H9 (cell line): ENCODE measurements around the gene LCMT2. TPM values are rescaled to one million over a fixed set of nuclear protein-coding genes. Genes with fewer than 3 reads are reported as not detected.

ENCODE experiments used
- DNase-seq: peaks from one replicate; pipeline ENCODE4 v3.0.0-alpha.2; 2017
- H2AFZ ChIP-seq: one replicate; pipeline ENCODE4 v1.6.1; 2013; ENCODE audit warnings: mild to moderate bottlenecking, low read length, control low read depth, moderate library complexity
- H2AK5ac ChIP-seq: 2 replicates; pipeline ENCODE4 v1.6.1; 2013; ENCODE audit warnings: low read length, control low read depth, mixed read lengths; ENCODE audit not compliant: insufficient read length
- H2BK120ac ChIP-seq: one replicate; pipeline ENCODE4 v1.6.1; 2013; ENCODE audit warnings: low read depth, mild to moderate bottlenecking, low read length, control low read depth, inconsistent platforms; ENCODE audit not compliant: poor library complexity, severe bottlenecking
- H2BK12ac ChIP-seq: 2 replicates; pipeline ENCODE4 v1.6.1; 2013; ENCODE audit warnings: low read length, control low read depth, mixed read lengths, low read depth; ENCODE audit not compliant: insufficient read length
- H2BK15ac ChIP-seq: 2 replicates; pipeline ENCODE4 v1.6.1; 2013; ENCODE audit warnings: low read depth, low read length, control low read depth
- H2BK20ac ChIP-seq: one replicate; pipeline ENCODE4 v1.6.1; 2013; ENCODE audit warnings: low read depth, mild to moderate bottlenecking, low read length, control low read depth, inconsistent platforms; ENCODE audit not compliant: poor library complexity, severe bottlenecking
- H2BK5ac ChIP-seq: 2 replicates; pipeline ENCODE4 v1.6.1; 2013; ENCODE audit warnings: low read length, control low read depth, mixed read lengths; ENCODE audit not compliant: insufficient read length
- H3K14ac ChIP-seq: 2 replicates; pipeline ENCODE4 v1.6.1; 2013; ENCODE audit warnings: low read length, control low read depth; ENCODE audit not compliant: insufficient read depth
- H3K18ac ChIP-seq: 2 replicates; pipeline ENCODE4 v1.6.1; 2013; ENCODE audit warnings: low read depth, mild to moderate bottlenecking, mixed read lengths, low read length, control low read depth; ENCODE audit not compliant: insufficient read length
- H3K23ac ChIP-seq: 2 replicates; pipeline ENCODE4 v1.6.1; 2013; ENCODE audit warnings: low read length, control low read depth, mixed read lengths, low read depth; ENCODE audit not compliant: insufficient read length
- H3K23me2 ChIP-seq: 2 replicates; pipeline ENCODE4 v1.6.1; 2013; ENCODE audit warnings: low read depth, mild to moderate bottlenecking, mixed read lengths, low read length, control low read depth; ENCODE audit not compliant: insufficient read length, poor library complexity, severe bottlenecking
- H3K27ac ChIP-seq: 2 replicates; pipeline ENCODE4 v1.5.1; 2013; ENCODE audit warnings: low read length, control low read depth, mixed read lengths, low read depth; ENCODE audit not compliant: insufficient read length
- H3K27me3 ChIP-seq: 2 replicates; pipeline ENCODE4 v1.6.1; 2013; ENCODE audit warnings: low read length, control low read depth, inconsistent platforms; ENCODE audit not compliant: insufficient read depth
- H3K4ac ChIP-seq: 2 replicates; pipeline ENCODE4 v1.6.1; 2013; ENCODE audit warnings: low read depth, mild to moderate bottlenecking, control low read depth, inconsistent platforms, low read length, moderate library complexity
- H3K4me1 ChIP-seq: 2 replicates; pipeline ENCODE4 v1.6.1; 2013; ENCODE audit warnings: low read length, control low read depth, inconsistent platforms; ENCODE audit not compliant: insufficient read depth
- H3K4me2 ChIP-seq: 2 replicates; pipeline ENCODE4 v1.6.1; 2013; ENCODE audit warnings: low read length, control low read depth, mixed read lengths; ENCODE audit not compliant: insufficient read length, insufficient read depth
- H3K56ac ChIP-seq: 2 replicates; pipeline ENCODE4 v1.6.1; 2013; ENCODE audit warnings: low read depth, mild to moderate bottlenecking, mixed read lengths, low read length, control low read depth; ENCODE audit not compliant: insufficient read length
- H3K79me1 ChIP-seq: 2 replicates; pipeline ENCODE4 v1.6.1; 2013; ENCODE audit warnings: low read depth, mild to moderate bottlenecking, moderate library complexity, low read length, control low read depth, inconsistent platforms; ENCODE audit not compliant: insufficient read depth, poor library complexity, severe bottlenecking
- H3K79me2 ChIP-seq: 2 replicates; pipeline ENCODE4 v1.6.1; 2013; ENCODE audit warnings: low read length, control low read depth, inconsistent platforms; ENCODE audit not compliant: insufficient read depth
- H3K9ac ChIP-seq: 2 replicates; pipeline ENCODE4 v1.6.1; 2013; ENCODE audit warnings: low read length, control low read depth, mixed read lengths; ENCODE audit not compliant: insufficient read length; ENCODE audit errors: extremely low read depth
- H3K9me3 ChIP-seq: one replicate; pipeline ENCODE4 v1.6.1; 2013; ENCODE audit warnings: low read depth, low read length, inconsistent platforms; ENCODE audit not compliant: control insufficient read depth
- H3T11ph ChIP-seq: one replicate; pipeline ENCODE4 v1.6.1; 2013; ENCODE audit warnings: mild to moderate bottlenecking, low read length, control low read depth, inconsistent platforms
- H4K20me1 ChIP-seq: one replicate; pipeline ENCODE4 v1.6.1; 2013; ENCODE audit not compliant: control insufficient read depth, insufficient read length, insufficient read depth
- H4K5ac ChIP-seq: 2 replicates; pipeline ENCODE4 v1.6.1; 2013; ENCODE audit warnings: low read depth, mild to moderate bottlenecking, mixed read lengths, low read length, control low read depth; ENCODE audit not compliant: insufficient read length
- H4K8ac ChIP-seq: replicated peaks from 2 replicates; pipeline ENCODE4 v1.6.1; 2013; ENCODE audit warnings: low read length, control low read depth, mixed read lengths, low read depth; ENCODE audit not compliant: insufficient read length
- H4K91ac ChIP-seq: 2 replicates; pipeline ENCODE4 v1.6.1; 2013; ENCODE audit warnings: low read depth, mild to moderate bottlenecking, moderate library complexity, mixed read lengths, low read length, control low read depth; ENCODE audit not compliant: insufficient read length
- H3K27ac Mint-ChIP-seq, 3 experiments: 2 replicates in 2 of 3; 3 replicates in 1 of 3; pipeline ENCODE4 v1.8.0; 2020 to 2021; ENCODE audit warnings: mixed read lengths in 3 of 3, mild to moderate bottlenecking in 1 of 3, moderate library complexity in 1 of 3
- H3K27me3 Mint-ChIP-seq: 2 replicates; pipeline ENCODE4 v1.8.0; 2021; ENCODE audit warnings: low read depth, mild to moderate bottlenecking, moderate library complexity, mixed read lengths
- H3K36me3 Mint-ChIP-seq, 3 experiments: 2 replicates in 2 of 3; 3 replicates in 1 of 3; pipeline ENCODE4 v1.8.0; 2020 to 2021; ENCODE audit warnings: low read depth in 3 of 3, mixed read lengths in 3 of 3; ENCODE audit not compliant: insufficient read depth in 1 of 3
- H3K4me1 Mint-ChIP-seq, 2 experiments: 2 replicates each; pipeline ENCODE4 v1.8.0; 2020; ENCODE audit warnings: mixed read lengths in 2 of 2
- H3K4me3 Mint-ChIP-seq, 2 experiments: 2 replicates in 1 of 2; 3 replicates in 1 of 2; pipeline ENCODE4 v1.8.0; 2020 to 2021; ENCODE audit warnings: mild to moderate bottlenecking in 2 of 2, mixed read lengths in 2 of 2, moderate library complexity in 1 of 2
- H3K9me3 Mint-ChIP-seq, 2 experiments: 2 replicates in 1 of 2; 3 replicates in 1 of 2; pipeline ENCODE4 v1.8.0; 2020; ENCODE audit warnings: mild to moderate bottlenecking in 2 of 2, mixed read lengths in 2 of 2, moderate library complexity in 1 of 2
- CTCF ChIP-seq: fragments of 200-600 bp; sonication (generic); conservative IDR thresholded peaks from 3 replicates; pipeline ENCODE4 v1.8.0; 2021; ENCODE audit warnings: antibody characterized with exemption, mild to moderate bottlenecking
- WGBS: extraction: QIAGEN DNeasy Blood & Tissue Kit; methylation state at CpG from one replicate; pipeline ENCODE4 v1.1.7; 2013; ENCODE audit warnings: missing lambda C conversion rate, low lambda C conversion rate, mixed read lengths; ENCODE audit not compliant: insufficient read length; ENCODE audit errors: extremely low coverage; 5-methylcytosine and 5-hydroxymethylcytosine counted together
- total RNA-seq: library from RNA; stranded (reverse); gene quantifications from 2 replicates; pipeline ENCODE4 v1.2.1, GENCODE V29; 2021

LCMT2 gene
- total RNA-seq, 1 experiment from 2014 or later: 16.5 TPM

GRCh38 chr15:43318990-43319771, 11.2 kb downstream of the LCMT2 start:
- no peaks in the 10 kb centered on the region for H3K23me2 ChIP-seq
- H2BK12ac ChIP-seq: no peak overlapping the region
- H2BK5ac ChIP-seq: no peak overlapping the region
- no peak overlapping the region for H3K23ac ChIP-seq
- WGBS: no CpG with 5 or more reads among the region's 4 CpGs
- Mint-ChIP-seq H3K4me3 (no peak overlapping the region), H3K27me3 (peaks cover 23% of the 10 kb centered on the region), H3K4me1 (no peaks in the 10 kb centered on the region; a peak in 1 of 4 replicates), H3K9me3 (no peaks in the 10 kb centered on the region), H3K27ac (no peak overlapping the region), H3K36me3 (no peaks in the 10 kb centered on the region)
- H3T11ph ChIP-seq: no peak overlapping the region
- no peak overlapping the region for H3K4ac ChIP-seq
- no peak overlapping the region for H2AK5ac ChIP-seq
- H3K27me3 ChIP-seq: no peaks in the 10 kb centered on the region
- no peak overlapping the region for H3K14ac ChIP-seq
- no peaks in the 10 kb centered on the region for H3K9me3 ChIP-seq
- no peak for DNase-seq
- H2BK15ac ChIP-seq: no peak overlapping the region
- no peak overlapping the region for H3K56ac ChIP-seq
- no peaks in the 10 kb centered on the region for H3K79me2 ChIP-seq
- no peak overlapping the region for H4K91ac ChIP-seq
- no peak overlapping the region for H3K27ac ChIP-seq
- H4K5ac ChIP-seq: no peak overlapping the region
- H3K9ac ChIP-seq: no peak overlapping the region
- no peaks in the 10 kb centered on the region for H3K79me1 ChIP-seq
- H4K8ac ChIP-seq: no peak overlapping the region
- no peak overlapping the region for H2BK20ac ChIP-seq
- H3K4me2 ChIP-seq: no peak overlapping the region
- H3K18ac ChIP-seq: no peak overlapping the region
- no peaks in the 10 kb centered on the region for H3K4me1 ChIP-seq
- no peak overlapping the region for H2AFZ ChIP-seq
- H4K20me1 ChIP-seq: no peaks in the 10 kb centered on the region
- H2BK120ac ChIP-seq: no peak overlapping the region
- TF ChIP-seq CTCF: peak; percentile 25; the same call in 2 of the 3 replicates
